Activated T-helper 1 cell treated with anti-CD3 and anti-CD28 coated beads, Interleukin-12 subunit alpha, Interleukin-12 subunit beta, Interleukin-2, Interleukin-4 antibody, amounts not matched to agents 30 ng/mL and 10 ng/mL and 1 ng/mL, durations not matched to agents 14 hours and 24 hours and 36 hours (primary cell): ENCODE data around the gene CAMTA1. TPM values are rescaled to one million over a fixed set of nuclear protein-coding genes. Genes with fewer than 3 reads are reported as not detected.

Experiments
- DNase-seq: peaks from one replicate; pipeline ENCODE4 v3.0.0; 2021; ENCODE audit warnings: low spot score
- H3K27ac Mint-ChIP-seq: one replicate; pipeline ENCODE4 v1.8.0; 2021; ENCODE audit warnings: mild to moderate bottlenecking, mixed read lengths
- H3K27me3 Mint-ChIP-seq: one replicate; pipeline ENCODE4 v1.8.0; 2022; ENCODE audit warnings: mild to moderate bottlenecking, moderate library complexity, mixed read lengths; ENCODE audit not compliant: insufficient read depth
- H3K36me3 Mint-ChIP-seq: one replicate; pipeline ENCODE4 v1.8.0; 2021; ENCODE audit warnings: low read depth, mixed read lengths
- H3K4me1 Mint-ChIP-seq: one replicate; pipeline ENCODE4 v1.8.0; 2021; ENCODE audit warnings: low read depth, mixed read lengths
- H3K4me3 Mint-ChIP-seq: one replicate; pipeline ENCODE4 v1.8.0; 2021; ENCODE audit warnings: mild to moderate bottlenecking, moderate library complexity, mixed read lengths
- H3K9me3 Mint-ChIP-seq: one replicate; pipeline ENCODE4 v1.8.0; 2021; ENCODE audit warnings: mixed read lengths
- intact Hi-C: fragments of 100-400 bp; cut with micrococcal nuclease; formaldehyde crosslinking; loops from one replicate; pipeline ENCODE4 v1.15.1; 2024
- total RNA-seq: library from RNA; stranded (reverse); gene quantifications from 2 replicates; pipeline ENCODE4 v1.2.3, GENCODE V29; 2022

Gene CAMTA1
- total RNA-seq, 1 donor from 2014 or later = 57.2 TPM

DNA sequence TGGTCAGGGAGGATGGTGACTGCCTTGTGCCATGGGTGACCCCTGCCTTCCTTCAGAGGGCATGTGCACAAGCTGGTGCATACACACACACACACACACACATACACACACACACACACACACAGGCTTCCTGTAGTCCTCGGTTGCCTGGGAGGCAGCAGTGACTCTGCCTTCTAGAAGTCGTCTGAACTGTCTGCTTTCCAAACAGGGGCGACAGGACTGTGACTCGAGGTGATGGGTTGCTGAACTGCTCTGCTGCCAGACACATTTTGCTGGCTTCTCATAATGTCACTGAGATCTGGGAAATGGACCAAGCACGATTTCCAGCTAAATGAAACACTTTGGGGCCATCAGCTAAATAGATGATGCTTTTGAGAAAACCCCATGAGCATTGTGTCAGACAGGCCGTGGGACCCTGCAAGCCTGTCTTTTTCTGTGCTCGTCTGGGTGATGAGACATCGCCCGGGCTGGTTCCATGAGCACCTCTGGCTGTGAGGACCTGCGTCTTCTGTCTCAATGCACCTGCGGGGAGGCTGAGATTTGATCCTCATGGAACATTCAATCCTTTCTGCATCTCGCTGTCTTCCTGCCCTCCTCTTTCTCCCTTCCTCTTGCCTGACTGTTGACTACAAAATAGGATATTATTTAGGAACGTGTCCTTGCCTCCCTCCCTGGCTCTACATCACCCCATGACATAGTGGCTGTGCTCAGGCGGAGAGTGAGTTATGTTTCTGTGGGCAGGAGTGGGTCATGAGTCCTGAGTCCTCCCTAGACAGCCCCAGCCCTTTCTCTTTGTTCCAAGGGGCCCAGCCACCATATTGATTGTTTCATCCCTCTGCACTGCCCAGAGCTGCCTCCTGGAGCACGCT, 436.8 kb downstream of the CAMTA1 start:
- no peaks in the 10 kb centered on the region for H3K36me3 Mint-ChIP-seq
- intact Hi-C loops = no loop called here
- no peaks in the 10 kb centered on the region for H3K4me1 Mint-ChIP-seq
- no peak overlapping the region for H3K4me3 Mint-ChIP-seq
- H3K27ac Mint-ChIP-seq = no peak overlapping the region
- no peaks in the 10 kb centered on the region for H3K9me3 Mint-ChIP-seq
- no peak for DNase-seq
- H3K27me3 Mint-ChIP-seq = peaks cover 4% of the 10 kb centered on the region

DNA sequence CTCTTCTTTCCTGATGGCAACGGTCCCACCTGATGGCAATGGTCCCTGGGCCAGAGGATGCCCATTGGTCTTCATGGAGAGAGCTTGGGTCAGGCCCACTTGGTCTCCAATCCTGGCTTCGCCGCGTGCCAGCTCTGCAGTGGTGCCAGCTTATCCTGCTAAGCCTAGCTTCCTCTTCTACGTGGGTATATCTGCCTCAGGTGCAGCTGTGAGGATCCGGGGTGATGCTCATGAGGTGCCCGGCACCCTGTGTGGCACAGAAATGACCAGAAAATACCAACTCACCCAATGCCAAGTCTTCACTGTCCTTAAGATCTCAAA, 437.4 kb downstream of the CAMTA1 start:
- Mint-ChIP-seq H3K9me3 (no peaks in the 10 kb centered on the region), H3K4me1 (no peaks in the 10 kb centered on the region), H3K36me3 (no peaks in the 10 kb centered on the region), H3K27ac (no peak overlapping the region), H3K4me3 (no peak overlapping the region), H3K27me3 (peaks cover 4% of the 10 kb centered on the region)
- intact Hi-C loops = no loop called here
- no peak for DNase-seq

DNA sequence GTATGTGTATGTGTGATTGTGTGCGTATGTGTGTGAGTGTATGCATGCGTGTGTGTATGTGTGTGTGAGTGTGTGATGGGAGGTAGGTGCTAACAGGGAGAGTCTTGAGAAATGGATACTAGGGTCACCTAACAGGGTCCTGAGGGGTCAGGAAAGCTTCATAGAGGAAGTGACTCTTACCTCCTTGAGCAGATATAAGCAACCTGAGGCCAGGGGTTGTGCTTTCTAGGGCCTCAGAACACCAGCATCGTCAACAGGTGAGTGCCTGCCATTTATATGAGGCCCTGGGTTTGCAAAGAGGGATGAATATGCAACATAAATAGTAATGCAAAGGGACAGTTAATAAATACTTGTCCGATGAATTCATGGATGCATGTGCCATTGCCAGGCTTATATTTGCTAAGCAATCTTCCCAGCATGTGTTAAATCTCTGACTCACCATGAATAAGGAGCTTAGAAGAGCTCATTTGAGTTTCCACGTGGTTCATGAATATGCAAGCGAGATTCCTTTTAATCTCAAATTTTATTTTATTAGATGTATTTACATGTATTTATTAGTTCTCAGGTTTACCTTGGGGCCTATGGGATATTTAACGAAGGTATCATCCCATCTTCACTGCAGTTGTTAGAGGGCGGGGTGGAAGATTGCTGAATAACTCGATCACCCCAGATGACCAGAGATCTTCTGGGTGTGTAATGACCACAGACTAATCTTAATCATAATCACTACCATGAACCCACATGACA, 438.3 kb downstream of the CAMTA1 start:
- H3K36me3 Mint-ChIP-seq = no peaks in the 10 kb centered on the region
- H3K27me3 Mint-ChIP-seq = peaks cover 2% of the 10 kb centered on the region
- no peak for DNase-seq
- no peak overlapping the region for H3K27ac Mint-ChIP-seq
- no peaks in the 10 kb centered on the region for H3K4me1 Mint-ChIP-seq
- intact Hi-C loops = no loop called here
- no peaks in the 10 kb centered on the region for H3K9me3 Mint-ChIP-seq
- H3K4me3 Mint-ChIP-seq = no peak overlapping the region

DNA sequence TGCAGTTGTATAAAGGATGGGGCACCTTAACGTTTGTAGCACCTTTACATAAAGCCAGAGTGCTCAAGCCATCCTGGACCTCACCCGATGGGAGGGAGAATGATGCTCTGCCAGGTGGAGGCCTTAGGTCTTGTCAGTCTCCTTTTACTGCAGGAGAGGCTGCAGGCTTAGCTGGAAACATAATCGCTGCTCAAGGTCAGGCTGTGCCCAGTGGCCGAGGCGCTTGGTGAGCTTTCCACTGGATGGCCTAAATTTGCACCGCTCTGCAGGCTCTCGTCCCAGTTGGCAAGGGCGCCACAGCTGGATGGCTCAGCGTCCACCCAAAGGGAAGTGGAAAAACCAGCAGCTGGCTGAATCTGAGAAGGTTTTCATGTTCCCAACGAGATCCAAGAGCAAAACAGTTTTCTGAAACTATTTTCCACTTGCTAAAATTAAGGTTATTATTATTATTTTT, 438.9 kb downstream of the CAMTA1 start:
- H3K27me3 Mint-ChIP-seq = peaks cover 2% of the 10 kb centered on the region
- H3K9me3 Mint-ChIP-seq = no peaks in the 10 kb centered on the region
- intact Hi-C loops = no loop called here
- H3K27ac Mint-ChIP-seq = no peak overlapping the region
- H3K36me3 Mint-ChIP-seq = no peaks in the 10 kb centered on the region
- no peaks in the 10 kb centered on the region for H3K4me1 Mint-ChIP-seq
- no peak for DNase-seq
- no peak overlapping the region for H3K4me3 Mint-ChIP-seq

DNA sequence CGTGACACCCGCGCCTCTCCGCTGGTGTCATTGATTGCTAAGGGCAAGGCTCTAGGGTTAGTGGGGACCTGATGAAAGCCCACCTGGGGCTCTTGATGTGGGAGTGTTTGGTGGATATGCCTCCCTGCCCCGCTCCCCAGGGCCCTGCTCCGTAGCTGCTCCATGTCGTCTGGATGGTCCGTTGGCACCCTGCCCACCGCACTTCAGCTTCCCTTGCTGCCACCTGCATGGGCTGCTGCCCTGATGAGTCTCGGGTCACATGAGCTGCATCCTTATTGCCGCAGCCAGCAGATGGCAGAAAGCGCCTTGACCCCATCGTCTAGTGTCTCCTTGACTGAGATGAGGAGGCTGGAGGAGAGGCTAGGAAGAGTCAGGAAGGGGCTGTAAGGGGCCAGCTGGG, 439.4 kb downstream of the CAMTA1 start:
- Mint-ChIP-seq H3K27me3 (peaks cover under 1% of the 10 kb centered on the region), H3K4me1 (no peaks in the 10 kb centered on the region), H3K27ac (no peak overlapping the region), H3K4me3 (no peak overlapping the region), H3K36me3 (no peaks in the 10 kb centered on the region), H3K9me3 (no peaks in the 10 kb centered on the region)
- intact Hi-C loops = no loop called here
- no peak for DNase-seq

DNA sequence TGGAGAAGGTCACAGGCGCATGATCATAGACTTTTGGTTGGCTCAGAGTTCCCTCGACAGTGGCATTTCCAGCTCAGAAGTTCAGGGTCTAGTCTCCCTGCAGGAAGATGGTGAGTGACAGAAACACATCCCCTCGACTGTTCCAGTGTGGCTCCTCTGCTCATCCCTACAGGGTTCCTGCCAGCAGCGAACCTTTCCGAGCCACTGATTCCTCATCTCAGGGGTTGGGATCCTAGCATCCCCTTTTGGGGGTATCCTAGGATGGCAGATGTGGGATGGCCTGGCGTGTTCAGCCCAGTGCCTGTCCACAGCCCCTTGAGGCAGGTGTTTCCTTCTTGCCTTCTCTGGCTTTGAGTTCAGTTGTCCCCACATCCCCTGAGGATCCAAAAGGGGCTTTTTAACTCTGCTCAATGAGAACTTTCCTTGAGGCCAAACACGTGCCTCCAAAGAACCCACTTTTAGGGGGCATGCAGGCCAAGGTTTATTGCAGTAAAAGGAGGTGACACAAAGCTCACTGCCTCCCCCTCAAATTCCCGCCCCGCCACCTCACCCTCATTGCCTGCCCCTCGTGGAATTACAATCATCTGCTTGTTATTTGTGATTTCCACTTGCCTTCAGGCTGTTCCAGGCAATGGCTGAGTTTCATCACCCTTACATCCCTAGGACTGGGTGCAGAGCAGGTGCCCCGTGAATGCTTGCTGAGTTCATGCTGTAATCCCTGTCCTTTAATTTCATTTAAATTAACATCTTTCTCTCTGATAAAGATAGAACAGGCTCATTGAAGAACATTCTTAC, 440.7 kb downstream of the CAMTA1 start:
- Mint-ChIP-seq H3K27ac (no peak overlapping the region), H3K4me3 (no peak overlapping the region), H3K9me3 (no peaks in the 10 kb centered on the region), H3K4me1 (no peaks in the 10 kb centered on the region), H3K27me3 (no peaks in the 10 kb centered on the region), H3K36me3 (no peaks in the 10 kb centered on the region)
- intact Hi-C loops = no loop called here
- no peak for DNase-seq

DNA sequence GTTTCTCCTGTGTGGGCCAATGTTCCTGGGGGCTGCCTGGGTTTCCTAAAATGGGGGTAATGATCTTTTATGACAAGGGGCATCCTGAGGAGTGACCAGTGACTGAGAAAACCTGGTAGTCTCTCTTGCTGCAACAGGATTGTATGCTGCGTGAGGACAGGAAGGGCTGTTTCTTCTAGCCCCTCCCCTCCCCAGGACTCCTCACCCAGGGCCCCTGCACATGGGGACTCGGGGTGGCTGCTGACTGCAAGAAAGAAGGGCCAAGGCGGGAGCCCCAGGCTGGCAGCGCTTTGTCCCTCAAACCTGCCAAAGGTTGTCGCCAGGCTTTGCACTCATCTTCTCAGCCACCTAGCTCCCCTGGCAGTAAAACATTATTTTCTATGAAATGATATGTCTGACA, 442.4 kb downstream of the CAMTA1 start:
- Mint-ChIP-seq H3K4me3 (no peak overlapping the region), H3K9me3 (no peaks in the 10 kb centered on the region), H3K27me3 (no peaks in the 10 kb centered on the region), H3K27ac (no peak overlapping the region), H3K36me3 (no peaks in the 10 kb centered on the region), H3K4me1 (no peaks in the 10 kb centered on the region)
- intact Hi-C loops = no loop called here
- no peak for DNase-seq

DNA sequence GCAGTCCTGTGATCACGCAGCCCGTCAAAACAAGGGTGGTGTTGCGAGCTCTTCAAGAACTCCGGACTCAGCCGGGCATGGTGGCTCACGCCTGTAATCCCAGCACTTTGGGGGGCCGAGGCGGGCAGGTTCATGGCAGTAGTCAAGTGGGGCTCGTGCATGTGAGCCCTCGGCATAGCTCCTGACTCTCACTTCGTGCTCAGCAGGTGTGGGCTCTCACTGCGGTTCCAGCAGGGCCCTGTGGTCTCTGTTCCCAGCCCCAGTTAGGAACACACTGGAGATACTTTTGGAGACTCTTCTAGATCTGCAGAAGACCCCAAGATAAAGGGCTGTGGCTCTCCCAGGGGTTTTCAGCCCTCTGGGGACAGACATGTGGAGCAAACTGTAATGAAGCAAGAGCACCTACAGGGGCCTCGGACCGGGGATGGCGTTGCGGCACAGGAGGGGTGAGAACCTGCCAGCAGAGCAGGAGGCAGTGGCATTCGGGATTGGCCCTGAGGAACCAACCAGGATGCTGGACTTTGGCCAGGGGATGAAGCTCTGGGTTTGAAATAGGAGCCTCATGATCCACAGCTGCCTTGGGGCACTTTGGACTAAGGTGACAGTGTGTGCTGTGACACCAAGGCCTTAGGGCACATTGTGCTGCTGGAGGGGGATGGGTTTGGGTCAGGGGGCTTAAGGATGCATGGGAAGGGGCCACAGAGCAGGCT, 443.2 kb downstream of the CAMTA1 start:
- H3K27me3 Mint-ChIP-seq = no peaks in the 10 kb centered on the region
- intact Hi-C loops = no loop called here
- no peak for DNase-seq
- H3K27ac Mint-ChIP-seq = no peak overlapping the region
- H3K4me3 Mint-ChIP-seq = no peak overlapping the region
- no peaks in the 10 kb centered on the region for H3K9me3 Mint-ChIP-seq
- no peaks in the 10 kb centered on the region for H3K4me1 Mint-ChIP-seq
- H3K36me3 Mint-ChIP-seq = no peaks in the 10 kb centered on the region

DNA sequence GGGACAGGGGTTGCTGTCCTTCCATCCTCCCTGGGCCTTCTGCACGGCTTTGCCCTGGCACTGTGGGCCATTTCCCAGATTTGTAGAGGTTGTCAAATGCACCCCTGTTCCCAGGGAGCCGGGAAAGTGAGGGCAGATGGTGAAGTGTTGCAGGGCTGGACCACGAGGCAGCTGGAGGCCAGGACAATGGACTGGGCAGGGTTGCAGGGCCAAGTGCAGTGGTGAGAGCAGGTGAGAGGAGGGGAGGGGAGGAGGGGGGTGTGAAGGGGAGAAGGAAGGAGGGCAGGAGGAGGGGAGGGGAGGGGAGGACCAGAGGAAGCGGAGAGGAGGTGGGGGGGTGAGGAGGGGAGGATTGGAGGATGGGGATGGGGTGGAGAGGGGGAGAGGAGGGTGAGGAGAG, 443.9 kb downstream of the CAMTA1 start:
- no peaks in the 10 kb centered on the region for H3K36me3 Mint-ChIP-seq
- H3K4me1 Mint-ChIP-seq = no peaks in the 10 kb centered on the region
- no peak overlapping the region for H3K4me3 Mint-ChIP-seq
- intact Hi-C loops = no loop called here
- no peaks in the 10 kb centered on the region for H3K27me3 Mint-ChIP-seq
- no peak for DNase-seq
- H3K9me3 Mint-ChIP-seq = no peaks in the 10 kb centered on the region
- H3K27ac Mint-ChIP-seq = no peak overlapping the region

DNA sequence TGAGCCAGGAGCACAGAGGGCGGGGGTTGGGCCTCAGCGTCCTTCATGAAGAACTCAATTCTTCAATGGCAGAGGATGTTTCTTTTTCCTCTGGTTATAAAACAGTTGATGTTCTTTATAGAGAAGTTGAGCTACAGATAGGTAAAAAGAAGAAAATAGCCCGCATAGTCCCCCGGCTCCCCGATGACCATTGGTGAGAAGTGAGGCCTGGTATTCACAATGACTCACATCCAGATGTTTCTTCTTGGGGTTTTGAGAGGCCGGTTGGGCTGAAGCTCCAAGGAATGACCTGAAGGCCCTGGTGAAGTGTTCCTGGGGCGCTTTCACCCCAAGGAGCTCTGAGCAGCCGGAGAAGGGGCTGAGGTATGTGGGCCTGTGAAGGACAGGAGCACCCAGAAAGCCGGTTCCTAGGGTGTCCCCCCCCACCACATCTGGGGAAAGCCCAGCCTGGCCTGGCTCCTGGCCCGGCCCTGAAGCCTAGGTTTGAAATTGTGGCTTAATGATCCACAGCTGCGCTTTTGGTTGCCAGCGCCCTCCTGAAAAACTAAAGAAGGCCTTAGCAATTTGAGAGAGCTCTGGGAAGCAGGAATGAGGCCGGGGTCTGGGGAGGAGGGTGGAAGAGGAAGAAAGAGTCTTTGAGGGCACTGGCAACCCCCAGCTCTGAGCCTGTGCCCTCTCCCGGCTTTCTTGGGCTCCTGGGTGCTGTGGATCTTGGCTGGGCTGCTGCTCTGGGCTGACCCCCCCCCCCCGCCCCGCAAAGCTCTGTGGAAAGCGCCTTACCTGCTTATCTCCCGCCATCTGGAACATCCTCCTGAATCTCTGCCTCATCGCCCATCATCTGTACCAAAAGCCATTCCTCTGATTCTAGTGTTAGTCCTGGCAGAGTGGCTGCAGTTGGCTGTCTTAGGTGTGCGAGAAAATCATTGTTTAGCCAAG, 444.7 kb downstream of the CAMTA1 start:
- no peaks in the 10 kb centered on the region for H3K9me3 Mint-ChIP-seq
- DNase-seq = no peak
- no peak overlapping the region for H3K27ac Mint-ChIP-seq
- intact Hi-C loops = no loop called here
- H3K36me3 Mint-ChIP-seq = no peaks in the 10 kb centered on the region
- no peaks in the 10 kb centered on the region for H3K4me1 Mint-ChIP-seq
- no peaks in the 10 kb centered on the region for H3K27me3 Mint-ChIP-seq
- no peak overlapping the region for H3K4me3 Mint-ChIP-seq

DNA sequence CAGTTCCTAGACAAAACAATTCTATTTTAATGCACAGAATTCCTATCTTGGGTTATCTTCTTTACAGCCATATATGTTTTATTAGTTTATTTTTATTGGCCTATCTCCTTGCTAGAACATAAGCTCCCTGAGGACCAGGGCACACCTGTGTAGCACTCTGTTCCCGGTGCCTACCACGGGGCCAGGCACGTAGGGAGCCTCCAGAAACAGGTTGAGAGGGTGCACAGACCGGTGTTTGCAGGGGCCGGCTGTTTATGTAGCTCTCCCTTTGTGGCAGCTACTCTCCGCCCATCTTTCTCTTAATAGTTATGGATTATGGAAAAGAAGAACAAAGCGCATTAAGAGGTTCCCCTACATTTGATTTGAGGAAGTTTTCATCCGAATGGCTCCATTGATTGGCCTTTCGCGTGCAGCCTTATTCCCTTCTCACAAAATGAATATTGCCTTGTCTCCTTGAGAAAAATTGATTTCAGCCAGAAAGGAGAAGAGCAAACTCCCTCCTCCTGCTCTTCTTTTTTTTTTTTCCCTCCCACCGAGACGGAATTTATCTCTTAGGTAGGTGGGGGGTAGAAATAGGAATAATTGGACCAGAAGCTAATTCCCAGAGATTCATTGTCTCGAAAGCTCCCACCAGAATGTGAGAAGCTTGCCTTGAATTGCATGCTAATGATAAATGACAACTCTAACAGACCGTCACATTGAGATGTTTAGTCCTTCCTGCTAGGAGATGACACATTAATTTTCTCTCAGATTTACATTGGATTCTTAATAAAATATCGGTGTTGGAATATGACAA, 447.4 kb downstream of the CAMTA1 start:
- H3K36me3 Mint-ChIP-seq = no peaks in the 10 kb centered on the region
- no peaks in the 10 kb centered on the region for H3K9me3 Mint-ChIP-seq
- no peak overlapping the region for H3K4me3 Mint-ChIP-seq
- no peaks in the 10 kb centered on the region for H3K4me1 Mint-ChIP-seq
- no peak overlapping the region for H3K27ac Mint-ChIP-seq
- peaks cover 8% of the 10 kb centered on the region for H3K27me3 Mint-ChIP-seq
- no peak for DNase-seq
- intact Hi-C loops = no loop called here
